Trophoblast cell (in vitro differentiated cells and primary cell): ENCODE results near the gene PPP1R1A.

Experiments used
- DNase-seq, 2 donors: peaks; one replicate each; pipeline ENCODE4 v3.0.0-alpha.2; 2016
- H2AFZ ChIP-seq: 2 replicates; pipeline ENCODE4 v1.6.1; 2013; ENCODE audit warnings: low read length, moderate library complexity, mild to moderate bottlenecking; ENCODE audit not compliant: insufficient read depth, poor library complexity
- H2AK5ac ChIP-seq: 2 replicates; pipeline ENCODE4 v1.6.1; 2013; ENCODE audit warnings: mild to moderate bottlenecking, low read length
- H2BK120ac ChIP-seq: 2 replicates; pipeline ENCODE4 v1.6.1; 2013; ENCODE audit warnings: low read length, mild to moderate bottlenecking, moderate library complexity; ENCODE audit not compliant: insufficient read depth, poor library complexity
- H2BK12ac ChIP-seq: 2 replicates; pipeline ENCODE4 v1.6.1; 2013; ENCODE audit warnings: mild to moderate bottlenecking, low read length, moderate library complexity
- H2BK5ac ChIP-seq: 2 replicates; pipeline ENCODE4 v1.6.1; 2013; ENCODE audit warnings: low read length, low read depth, moderate library complexity, mild to moderate bottlenecking; ENCODE audit not compliant: poor library complexity
- H3K14ac ChIP-seq: 2 replicates; pipeline ENCODE4 v1.6.1; 2013; ENCODE audit warnings: mild to moderate bottlenecking, low read length
- H3K18ac ChIP-seq: 2 replicates; pipeline ENCODE4 v1.6.1; 2013; ENCODE audit warnings: mild to moderate bottlenecking, low read length
- H3K23ac ChIP-seq: 2 replicates; pipeline ENCODE4 v1.6.1; 2013; ENCODE audit warnings: low read length
- H3K27ac ChIP-seq: 2 replicates; pipeline ENCODE4 v1.5.1; 2013; ENCODE audit warnings: low read depth, mild to moderate bottlenecking, inconsistent platforms, low read length, moderate library complexity
- H3K27me3 ChIP-seq: 2 replicates; pipeline ENCODE4 v1.6.1; 2013; ENCODE audit warnings: inconsistent platforms, mild to moderate bottlenecking, low read length, moderate library complexity; ENCODE audit not compliant: insufficient read depth
- H3K36me3 ChIP-seq, 2 experiments: 1 replicate in 1 of 2; 2 replicates in 1 of 2; pipeline ENCODE4 v1.6.1; 2013; ENCODE audit warnings: low read length in 2 of 2, mild to moderate bottlenecking in 2 of 2, moderate library complexity in 1 of 2; ENCODE audit not compliant: insufficient read depth in 2 of 2, control insufficient read depth in 1 of 2
- H3K4ac ChIP-seq: 2 replicates; pipeline ENCODE4 v1.6.1; 2013; ENCODE audit warnings: low read depth, mild to moderate bottlenecking, low read length, moderate library complexity
- H3K4me1 ChIP-seq, 2 experiments: 1 replicate in 1 of 2; 2 replicates in 1 of 2; pipeline ENCODE4 v1.6.1; 2013; ENCODE audit warnings: low read length in 2 of 2, mild to moderate bottlenecking in 2 of 2, moderate library complexity in 1 of 2; ENCODE audit not compliant: insufficient read depth in 2 of 2, control insufficient read depth in 1 of 2
- H3K4me2 ChIP-seq: 2 replicates; pipeline ENCODE4 v1.6.1; 2013; ENCODE audit warnings: inconsistent platforms, mild to moderate bottlenecking, low read length, moderate library complexity
- H3K4me3 ChIP-seq: 2 replicates; pipeline ENCODE4 v1.5.1; 2013; ENCODE audit warnings: mild to moderate bottlenecking, low read depth, low read length, inconsistent platforms
- H3K79me1 ChIP-seq: one replicate; pipeline ENCODE4 v1.6.1; 2013; ENCODE audit warnings: low read length
- H3K79me2 ChIP-seq: 2 replicates; pipeline ENCODE4 v1.6.1; 2013; ENCODE audit warnings: low read length, mild to moderate bottlenecking; ENCODE audit not compliant: control insufficient read depth, insufficient read depth, poor library complexity
- H3K9ac ChIP-seq: 2 replicates; pipeline ENCODE4 v1.6.1; 2013; ENCODE audit warnings: mild to moderate bottlenecking, low read length
- H3K9me3 ChIP-seq: 2 replicates; pipeline ENCODE4 v1.6.1; 2013; ENCODE audit warnings: low read depth, mild to moderate bottlenecking, control low read depth, inconsistent platforms, low read length; ENCODE audit not compliant: insufficient read depth
- H4K12ac ChIP-seq: 2 replicates; pipeline ENCODE4 v1.6.1; 2013; ENCODE audit warnings: low read depth, mild to moderate bottlenecking, low read length, moderate library complexity
- H4K8ac ChIP-seq: 2 replicates; pipeline ENCODE4 v1.6.1; 2013; ENCODE audit warnings: low read depth, mild to moderate bottlenecking, low read length, moderate library complexity
- H4K91ac ChIP-seq: one replicate; pipeline ENCODE4 v1.6.1; 2013; ENCODE audit warnings: low read depth, mild to moderate bottlenecking, low read length, moderate library complexity
- WGBS: extraction: QIAGEN DNeasy Blood & Tissue Kit; methylation state at CpG from one replicate; pipeline ENCODE4 v1.1.7; 2013; ENCODE audit warnings: missing lambda C conversion rate; ENCODE audit not compliant: insufficient read length, insufficient coverage; ENCODE audit errors: extremely low coverage; 5-methylcytosine and 5-hydroxymethylcytosine counted together

Gene PPP1R1A

DNA sequence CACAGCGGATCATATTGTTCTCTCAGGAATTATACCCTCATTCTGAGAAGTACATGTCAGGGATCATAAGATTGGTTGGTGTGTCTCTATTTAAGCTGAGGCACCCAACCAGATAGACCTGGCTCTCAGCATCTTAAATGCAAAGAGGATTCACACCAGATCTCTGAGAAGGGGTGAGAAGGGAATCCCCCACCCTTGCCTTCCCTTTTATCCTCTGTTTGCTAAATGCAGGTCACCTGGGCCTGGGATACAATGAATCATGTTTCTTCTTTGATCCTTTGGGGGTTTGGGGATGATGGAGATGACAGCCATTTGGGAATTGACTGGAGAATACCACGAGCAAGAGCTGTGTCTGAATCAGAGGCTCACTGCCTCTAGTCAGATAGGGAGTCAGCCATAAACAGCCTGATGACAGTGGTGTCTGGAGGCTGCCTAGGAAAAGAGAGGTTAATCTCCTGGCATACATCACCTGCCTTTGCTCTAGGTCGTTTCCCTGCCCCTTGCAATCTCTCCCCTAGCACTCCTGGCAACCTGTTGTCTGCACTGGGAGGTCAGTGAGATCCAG, 50.2 kb downstream of the PPP1R1A start:
- Histone ChIP-seq H3K79me2 (no peaks in the 10 kb centered on the region), H3K14ac (no peak overlapping the region), H3K9me3 (no peaks in the 10 kb centered on the region), H4K12ac (no peak overlapping the region), H3K4me3 (no peak overlapping the region), H3K27me3 (no peaks in the 10 kb centered on the region), H2BK5ac (no peak overlapping the region), H2BK120ac (no peak overlapping the region), H3K4ac (no peak overlapping the region), H2AFZ (no peak overlapping the region), H3K4me2 (no peak overlapping the region), H4K8ac (no peak overlapping the region), H3K18ac (no peak overlapping the region), H3K23ac (no peak overlapping the region), H4K91ac (no peak overlapping the region), H2BK12ac (no peak overlapping the region), H3K27ac (no peak overlapping the region), H3K36me3 (no peaks in the 10 kb centered on the region), H2AK5ac (no peak overlapping the region), H3K9ac (no peak overlapping the region), H3K79me1 (no peaks in the 10 kb centered on the region), H3K4me1 (no peaks in the 10 kb centered on the region)
- DNase-seq, result no peak
- WGBS, result no CpG with 5 or more reads among the region's 3 CpGs

DNA sequence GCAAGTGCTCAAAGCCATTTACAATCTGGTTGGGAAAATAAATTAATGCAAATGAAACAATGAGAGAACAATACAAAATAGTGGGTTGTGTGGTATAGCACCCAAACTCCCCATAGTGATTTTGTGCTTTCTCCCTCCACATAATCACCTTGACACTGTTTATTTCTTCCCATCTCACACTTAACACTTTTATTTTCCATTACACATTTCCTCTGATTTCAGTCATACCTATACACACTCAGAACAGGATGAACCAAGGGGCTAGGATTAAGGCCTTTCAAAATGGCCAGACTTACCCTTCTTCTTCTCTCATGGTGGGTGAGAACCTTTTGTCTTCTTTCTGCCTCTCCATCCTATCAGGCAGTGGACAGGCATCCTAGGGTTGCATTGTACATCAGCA, 53.0 kb downstream of the PPP1R1A start:
- H2BK5ac ChIP-seq, result no peak overlapping the region
- no peak overlapping the region for H4K91ac ChIP-seq
- no peaks in the 10 kb centered on the region for H3K79me2 ChIP-seq
- H2BK120ac ChIP-seq, result no peak overlapping the region
- H3K18ac ChIP-seq, result no peak overlapping the region
- no peaks in the 10 kb centered on the region for H3K79me1 ChIP-seq
- no peak overlapping the region for H3K9ac ChIP-seq
- no peak overlapping the region for H3K4me2 ChIP-seq
- no peak overlapping the region for H4K8ac ChIP-seq
- no peak overlapping the region for H3K4me3 ChIP-seq
- H3K14ac ChIP-seq, result no peak overlapping the region
- H2AFZ ChIP-seq, result no peak overlapping the region
- no peak overlapping the region for H3K23ac ChIP-seq
- no peaks in the 10 kb centered on the region for H3K36me3 ChIP-seq
- H3K9me3 ChIP-seq, result no peaks in the 10 kb centered on the region
- H2BK12ac ChIP-seq, result no peak overlapping the region
- no peak overlapping the region for H4K12ac ChIP-seq
- H3K4ac ChIP-seq, result no peak overlapping the region
- H3K4me1 ChIP-seq, result no peaks in the 10 kb centered on the region
- no peaks in the 10 kb centered on the region for H3K27me3 ChIP-seq
- no peak overlapping the region for H2AK5ac ChIP-seq
- H3K27ac ChIP-seq, result no peak overlapping the region
- DNase-seq, result no peak

DNA sequence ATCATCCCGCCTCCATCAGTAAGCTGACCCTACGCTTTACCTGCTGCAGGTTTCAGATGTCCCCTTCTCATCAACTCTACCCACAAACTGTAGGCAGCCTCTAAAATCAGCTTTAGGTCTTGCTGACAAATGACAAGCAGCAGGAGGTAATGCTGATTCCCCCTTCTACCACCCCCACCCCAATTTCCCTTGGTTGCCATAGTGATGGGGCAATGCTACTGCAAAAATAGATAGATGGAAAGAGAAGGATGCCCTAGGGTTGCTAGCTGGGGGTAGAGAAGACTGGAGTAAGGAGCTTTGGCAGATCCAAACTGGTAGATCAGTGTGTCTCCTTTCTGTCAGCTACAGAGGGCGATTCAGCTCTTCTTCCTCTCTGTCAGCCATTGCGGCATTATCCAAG, 58.9 kb downstream of the PPP1R1A start:
- Histone ChIP-seq H3K4me2 (no peak overlapping the region), H3K27me3 (no peaks in the 10 kb centered on the region), H2BK12ac (no peak overlapping the region), H3K79me2 (no peaks in the 10 kb centered on the region), H3K14ac (no peak overlapping the region), H3K9ac (no peak overlapping the region), H2BK5ac (no peak overlapping the region), H2AK5ac (no peak overlapping the region), H3K23ac (no peak overlapping the region), H3K79me1 (no peaks in the 10 kb centered on the region), H3K18ac (no peak overlapping the region), H4K8ac (no peak overlapping the region), H3K27ac (no peak overlapping the region), H4K12ac (no peak overlapping the region), H2BK120ac (no peak overlapping the region), H3K4me1 (no peaks in the 10 kb centered on the region), H3K4ac (no peak overlapping the region), H3K9me3 (no peaks in the 10 kb centered on the region), H3K36me3 (no peaks in the 10 kb centered on the region), H3K4me3 (no peak overlapping the region), H4K91ac (no peak overlapping the region), H2AFZ (no peak overlapping the region)
- no CpG with 5 or more reads among the region's 4 CpGs for WGBS
- DNase-seq, result no peak
